MM.1S (cell line): ENCODE measurements around the gene LRRC8D.

ENCODE experiments used
- EZH2 ChIP-seq: fragments of 300-600 bp; sonication (generic); optimal IDR thresholded peaks from 2 replicates; pipeline ENCODE3; 2017; ENCODE audit warnings: low read depth, mild to moderate bottlenecking, antibody characterized with exemption, low read length, mixed read lengths
- TF ChIP-seq, protein P1 (sequence below): fragments of 300-600 bp; sonication (generic); IDR thresholded peaks from 2 replicates; pipeline ENCODE4 v1.5.1; 2016; ENCODE audit warnings: antibody characterized with exemption, low read length, mixed read lengths

DNA sequence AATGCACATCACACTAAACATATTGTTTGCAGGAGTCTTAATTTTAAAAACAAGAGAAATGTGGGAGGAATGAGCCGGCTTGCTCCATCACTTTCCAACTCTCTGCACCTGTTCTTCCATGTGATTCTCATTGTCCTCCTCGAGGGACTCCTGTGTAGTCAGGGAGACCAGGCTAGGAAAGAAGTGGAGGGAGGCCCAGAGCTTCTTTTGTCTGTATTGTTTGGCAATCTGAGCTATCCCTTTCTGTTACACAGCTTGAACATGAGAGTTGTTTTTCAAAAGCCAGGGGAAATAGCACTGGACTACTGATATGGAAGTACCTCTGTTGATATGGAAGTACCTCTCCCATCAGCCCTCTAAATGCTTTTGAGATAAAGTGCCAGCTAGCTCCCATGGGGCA is 18.8 kb upstream of the LRRC8D start:
- TF ChIP-seq, protein P1, sequence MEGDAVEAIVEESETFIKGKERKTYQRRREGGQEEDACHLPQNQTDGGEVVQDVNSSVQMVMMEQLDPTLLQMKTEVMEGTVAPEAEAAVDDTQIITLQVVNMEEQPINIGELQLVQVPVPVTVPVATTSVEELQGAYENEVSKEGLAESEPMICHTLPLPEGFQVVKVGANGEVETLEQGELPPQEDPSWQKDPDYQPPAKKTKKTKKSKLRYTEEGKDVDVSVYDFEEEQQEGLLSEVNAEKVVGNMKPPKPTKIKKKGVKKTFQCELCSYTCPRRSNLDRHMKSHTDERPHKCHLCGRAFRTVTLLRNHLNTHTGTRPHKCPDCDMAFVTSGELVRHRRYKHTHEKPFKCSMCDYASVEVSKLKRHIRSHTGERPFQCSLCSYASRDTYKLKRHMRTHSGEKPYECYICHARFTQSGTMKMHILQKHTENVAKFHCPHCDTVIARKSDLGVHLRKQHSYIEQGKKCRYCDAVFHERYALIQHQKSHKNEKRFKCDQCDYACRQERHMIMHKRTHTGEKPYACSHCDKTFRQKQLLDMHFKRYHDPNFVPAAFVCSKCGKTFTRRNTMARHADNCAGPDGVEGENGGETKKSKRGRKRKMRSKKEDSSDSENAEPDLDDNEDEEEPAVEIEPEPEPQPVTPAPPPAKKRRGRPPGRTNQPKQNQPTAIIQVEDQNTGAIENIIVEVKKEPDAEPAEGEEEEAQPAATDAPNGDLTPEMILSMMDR = no peak
- no peak for TF ChIP-seq EZH2
